ENCODE results near the gene MGAT3.
"Not testable (repeated sequence)": the region's sequence is repeated elsewhere in the genome, so short reads cannot be mapped to it uniquely, and the experiment has no call there.

MGAT3 gene

DNA sequence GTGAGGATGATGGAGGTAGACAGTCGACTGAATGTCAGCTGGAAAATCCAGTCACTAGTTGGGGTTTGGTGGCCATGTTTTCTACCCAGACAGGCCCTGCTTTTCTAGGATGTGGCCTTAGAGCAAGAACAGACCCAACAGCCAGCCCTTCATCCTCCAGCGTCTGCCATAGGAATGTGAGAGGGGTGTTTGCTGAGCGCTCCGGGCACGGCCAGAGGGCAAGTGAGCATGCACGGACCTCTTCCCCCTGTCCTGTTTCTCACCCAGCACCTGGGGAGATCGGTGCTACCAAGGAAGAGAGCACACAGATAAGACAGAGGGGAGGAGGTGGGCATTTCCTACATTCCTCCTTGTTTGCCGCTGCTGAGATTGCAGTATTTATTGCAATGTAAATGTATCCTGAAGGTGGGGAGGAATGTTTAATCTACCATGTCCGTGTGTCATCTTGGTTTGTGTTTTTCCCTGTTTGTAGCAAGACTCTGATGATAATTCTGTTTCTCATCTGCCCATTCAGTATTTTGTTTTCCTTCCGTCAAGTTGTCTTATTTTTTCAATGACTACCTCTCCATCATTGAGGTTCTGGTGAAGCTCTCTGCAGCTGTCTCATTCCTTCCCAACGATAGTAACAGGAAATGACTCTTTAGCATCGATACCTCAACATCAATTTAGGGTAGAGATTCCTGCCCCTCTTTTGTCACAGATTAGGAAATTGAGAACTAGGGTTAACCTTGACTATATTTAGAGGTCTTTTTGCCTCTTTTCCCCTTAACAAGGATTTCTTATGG is 58.6 kb downstream of the MGAT3 start:
- DNase-seq (ENCODE audit: low read depth) = no peak

DNA sequence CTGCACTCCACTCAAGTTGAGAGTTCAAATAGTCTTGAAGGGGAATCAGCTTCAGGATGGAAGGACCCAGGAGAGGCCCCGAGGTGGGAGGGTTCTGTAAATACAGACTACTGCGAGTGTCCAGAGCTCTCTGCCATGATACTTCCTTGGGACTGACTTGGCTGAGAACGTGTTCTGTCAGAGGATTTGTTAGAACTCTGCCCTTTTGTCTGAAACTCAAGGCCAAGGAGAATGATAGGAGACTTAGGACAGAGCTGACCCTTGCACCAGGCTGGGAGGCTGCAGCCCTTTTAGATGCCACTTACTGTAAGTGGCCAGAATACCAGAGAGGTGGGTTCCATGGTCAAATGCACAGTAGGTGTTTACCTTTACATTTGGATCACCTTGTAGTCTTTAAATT is 60.7 kb downstream of the MGAT3 start:
- DNase-seq (ENCODE audit: low read depth) = no peak

DNA sequence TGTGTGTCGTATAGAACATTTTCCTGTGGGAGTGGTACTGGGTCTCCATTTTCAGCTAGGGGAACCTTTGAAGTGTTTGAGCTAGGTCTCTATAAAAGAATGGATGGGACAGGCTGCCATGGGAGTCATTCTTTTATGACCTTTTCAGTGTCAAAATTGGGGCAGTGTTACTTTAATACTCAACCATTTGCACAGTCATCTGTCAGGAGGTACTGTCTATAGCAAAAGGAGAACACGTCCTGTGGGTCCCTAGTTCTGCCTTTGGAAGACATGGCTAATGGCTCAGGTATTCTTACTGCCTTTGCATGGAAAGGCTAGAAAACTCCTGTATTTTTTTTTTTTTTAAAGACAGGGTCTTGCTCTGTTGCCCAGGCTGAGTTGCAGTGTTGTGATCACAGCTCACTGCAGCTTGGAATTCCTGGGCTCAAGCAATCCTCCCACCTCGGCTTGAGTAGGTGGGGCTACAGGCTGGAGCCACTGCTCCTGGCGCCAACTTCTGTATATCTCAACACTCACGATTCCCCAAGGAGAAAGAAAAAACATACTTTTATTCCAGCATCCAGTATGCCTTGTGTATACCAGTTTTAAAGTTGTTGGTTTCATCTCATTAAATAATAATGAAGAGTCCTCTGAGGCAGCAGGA is 61.5 kb downstream of the MGAT3 start:
- DNase-seq (ENCODE audit: low read depth) = no peak

DNA sequence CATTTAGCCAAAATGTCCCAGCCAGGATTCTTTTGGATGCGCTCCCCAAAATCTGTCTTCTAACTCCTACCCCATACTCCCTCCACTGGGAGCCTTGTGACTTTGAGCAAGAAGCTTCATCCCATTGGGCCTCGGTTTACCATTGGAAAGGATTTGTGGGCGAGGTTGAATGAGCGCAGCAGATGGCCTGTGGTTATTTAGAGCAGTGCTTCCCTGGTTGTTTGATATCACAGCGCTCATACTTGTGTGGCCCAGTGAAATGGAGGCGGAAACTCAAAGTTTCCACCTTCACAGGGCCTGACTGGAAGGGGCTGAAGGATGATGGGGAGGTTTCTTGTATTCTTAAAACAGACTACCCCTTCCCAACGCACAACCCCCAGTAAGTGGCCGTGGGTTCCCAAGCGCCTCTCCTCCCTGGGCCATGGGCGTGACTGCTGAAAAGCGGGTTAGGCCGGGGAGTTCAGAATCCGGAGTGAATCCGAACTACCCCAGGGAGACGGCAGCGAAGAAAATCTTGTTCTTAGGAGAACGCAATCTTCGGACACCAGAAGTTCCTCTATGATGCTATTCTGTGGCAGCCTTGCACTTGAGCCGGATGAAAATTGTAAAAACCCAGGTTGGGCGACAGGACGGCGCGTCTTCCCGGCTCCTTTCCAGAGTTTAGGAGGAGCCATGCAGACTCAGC is 62.3 kb downstream of the MGAT3 start:
- no peak for DNase-seq (ENCODE audit: low read depth)

DNA sequence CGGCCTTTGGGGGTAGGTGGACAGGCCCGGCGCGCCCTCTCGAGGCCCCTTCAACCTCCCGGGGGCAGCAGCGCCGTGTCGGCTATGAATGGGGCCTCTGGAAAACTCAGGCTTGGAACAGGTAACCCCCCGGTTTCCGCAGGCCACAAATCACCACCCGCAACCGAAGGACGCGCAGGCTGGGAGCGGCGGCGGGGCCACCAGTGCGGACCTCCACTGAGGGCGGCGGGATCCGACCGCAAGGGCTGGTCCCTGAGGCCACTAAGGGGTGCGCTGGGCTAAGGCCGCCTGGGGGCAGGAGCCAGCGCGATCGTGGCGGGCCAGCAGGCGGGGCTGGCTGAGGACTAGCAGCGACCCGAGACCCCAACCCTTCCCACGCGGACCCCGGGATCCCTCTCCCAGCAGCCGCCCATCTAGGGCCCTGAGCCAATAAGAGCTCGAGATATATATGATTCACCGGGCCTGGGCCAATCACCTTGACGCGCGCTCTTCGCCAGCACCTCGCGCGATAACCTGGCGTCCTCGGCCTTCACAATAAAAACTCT is 62.9 kb downstream of the MGAT3 start:
- peak; percentile 95 for DNase-seq (ENCODE audit: low read depth)

DNA sequence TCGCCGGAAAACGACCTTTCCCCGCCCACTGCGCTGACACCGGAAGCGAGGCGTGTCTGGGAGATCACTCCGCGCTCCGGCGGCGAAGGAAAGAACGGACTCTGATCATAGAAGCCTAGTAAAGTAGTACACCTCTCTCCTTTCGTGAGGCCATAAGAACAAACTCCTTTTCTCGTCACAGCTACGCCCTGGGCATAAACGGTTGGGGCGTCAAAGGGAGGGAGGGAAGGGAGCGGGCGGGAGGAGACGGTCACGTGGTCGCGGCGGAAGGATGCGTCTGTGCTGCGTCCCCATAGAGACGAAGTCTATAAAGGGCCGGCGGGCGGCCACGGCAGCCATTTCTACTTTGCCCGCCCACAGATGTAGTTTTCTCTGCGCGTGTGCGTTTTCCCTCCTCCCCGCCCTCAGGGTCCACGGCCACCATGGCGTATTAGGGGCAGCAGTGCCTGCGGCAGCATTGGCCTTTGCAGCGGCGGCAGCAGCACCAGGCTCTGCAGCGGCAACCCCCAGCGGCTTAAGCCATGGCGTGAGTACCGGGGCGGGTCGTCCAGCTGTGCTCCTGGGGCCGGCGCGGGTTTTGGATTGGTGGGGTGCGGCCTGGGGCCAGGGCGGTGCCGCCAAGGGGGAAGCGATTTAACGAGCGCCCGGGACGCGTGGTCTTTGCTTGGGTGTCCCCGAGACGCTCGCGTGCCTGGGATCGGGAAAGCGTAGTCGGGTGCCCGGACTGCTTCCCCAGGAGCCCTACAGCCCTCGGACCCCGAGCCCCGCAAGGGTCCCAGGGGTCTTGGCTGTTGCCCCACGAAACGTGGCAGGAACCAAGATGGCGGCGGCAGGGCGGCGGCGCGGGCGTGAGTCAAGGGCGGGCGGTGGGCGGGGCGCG is 63.7 kb downstream of the MGAT3 start, which contains the start of gene ATF4:
Gene ATF4 (plus strand): TSS at position 337 of the 880 bp plus-strand sequence. CDS start 884 bp downstream, outside the sequence.
- peak; percentile 83 for DNase-seq (ENCODE audit: low read depth)

DNA sequence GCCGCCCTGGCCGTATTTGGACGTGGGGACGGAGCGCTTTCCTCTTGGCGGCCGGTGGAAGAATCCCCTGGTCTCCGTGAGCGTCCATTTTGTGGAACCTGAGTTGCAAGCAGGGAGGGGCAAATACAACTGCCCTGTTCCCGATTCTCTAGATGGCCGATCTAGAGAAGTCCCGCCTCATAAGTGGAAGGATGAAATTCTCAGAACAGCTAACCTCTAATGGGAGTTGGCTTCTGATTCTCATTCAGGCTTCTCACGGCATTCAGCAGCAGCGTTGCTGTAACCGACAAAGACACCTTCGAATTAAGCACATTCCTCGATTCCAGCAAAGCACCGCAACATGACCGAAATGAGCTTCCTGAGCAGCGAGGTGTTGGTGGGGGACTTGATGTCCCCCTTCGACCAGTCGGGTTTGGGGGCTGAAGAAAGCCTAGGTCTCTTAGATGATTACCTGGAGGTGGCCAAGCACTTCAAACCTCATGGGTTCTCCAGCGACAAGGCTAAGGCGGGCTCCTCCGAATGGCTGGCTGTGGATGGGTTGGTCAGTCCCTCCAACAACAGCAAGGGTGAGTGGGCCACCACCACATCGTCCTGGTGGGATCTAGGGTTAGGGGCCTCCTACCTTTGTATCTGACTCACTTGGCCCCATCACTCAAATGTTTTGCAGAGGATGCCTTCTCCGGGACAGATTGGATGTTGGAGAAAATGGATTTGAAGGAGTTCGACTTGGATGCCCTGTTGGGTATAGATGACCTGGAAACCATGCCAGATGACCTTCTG is 64.5 kb downstream of the MGAT3 start:
- not testable (repeated sequence) for DNase-seq (ENCODE audit: low read depth)

DNA sequence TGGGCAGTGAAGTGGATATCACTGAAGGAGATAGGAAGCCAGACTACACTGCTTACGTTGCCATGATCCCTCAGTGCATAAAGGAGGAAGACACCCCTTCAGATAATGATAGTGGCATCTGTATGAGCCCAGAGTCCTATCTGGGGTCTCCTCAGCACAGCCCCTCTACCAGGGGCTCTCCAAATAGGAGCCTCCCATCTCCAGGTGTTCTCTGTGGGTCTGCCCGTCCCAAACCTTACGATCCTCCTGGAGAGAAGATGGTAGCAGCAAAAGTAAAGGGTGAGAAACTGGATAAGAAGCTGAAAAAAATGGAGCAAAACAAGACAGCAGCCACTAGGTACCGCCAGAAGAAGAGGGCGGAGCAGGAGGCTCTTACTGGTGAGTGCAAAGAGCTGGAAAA is 65.3 kb downstream of the MGAT3 start:
- not testable (repeated sequence) for DNase-seq (ENCODE audit: low read depth)

DNA sequence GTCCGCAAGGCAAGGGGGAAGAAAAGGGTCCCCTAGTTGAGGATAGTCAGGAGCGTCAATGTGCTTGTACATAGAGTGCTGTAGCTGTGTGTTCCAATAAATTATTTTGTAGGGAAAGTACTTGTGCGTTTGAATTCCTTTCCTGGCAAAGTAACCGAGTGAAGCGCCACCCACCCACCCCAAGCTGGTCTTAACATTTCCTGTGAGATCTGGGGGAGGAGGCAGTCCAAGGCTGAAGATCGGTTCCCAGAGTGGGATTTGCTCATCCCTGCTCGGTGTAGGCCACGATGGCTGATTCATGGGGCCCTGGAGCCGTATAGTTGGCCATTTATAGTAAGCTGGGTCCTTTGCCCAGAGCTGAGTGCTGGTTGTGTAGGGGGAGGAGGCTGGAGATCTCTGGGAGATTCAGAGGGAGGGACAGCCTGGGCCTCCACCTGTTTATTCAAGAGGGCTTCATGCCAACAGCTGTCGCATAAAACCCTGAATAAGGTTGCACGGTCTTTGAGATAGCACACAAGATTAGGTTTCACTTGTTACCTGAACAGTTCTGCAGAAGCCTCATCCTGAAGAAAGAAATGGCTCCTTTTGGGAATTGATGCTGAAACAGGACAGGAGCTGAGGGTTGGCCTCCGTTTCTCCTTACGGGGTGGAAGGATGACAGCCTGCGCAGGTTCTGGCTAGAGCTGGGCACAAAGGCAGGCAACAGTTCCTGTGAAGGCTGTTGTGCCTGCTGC is 65.9 kb downstream of the MGAT3 start:
- DNase-seq (ENCODE audit: low read depth) = no peak

DNA sequence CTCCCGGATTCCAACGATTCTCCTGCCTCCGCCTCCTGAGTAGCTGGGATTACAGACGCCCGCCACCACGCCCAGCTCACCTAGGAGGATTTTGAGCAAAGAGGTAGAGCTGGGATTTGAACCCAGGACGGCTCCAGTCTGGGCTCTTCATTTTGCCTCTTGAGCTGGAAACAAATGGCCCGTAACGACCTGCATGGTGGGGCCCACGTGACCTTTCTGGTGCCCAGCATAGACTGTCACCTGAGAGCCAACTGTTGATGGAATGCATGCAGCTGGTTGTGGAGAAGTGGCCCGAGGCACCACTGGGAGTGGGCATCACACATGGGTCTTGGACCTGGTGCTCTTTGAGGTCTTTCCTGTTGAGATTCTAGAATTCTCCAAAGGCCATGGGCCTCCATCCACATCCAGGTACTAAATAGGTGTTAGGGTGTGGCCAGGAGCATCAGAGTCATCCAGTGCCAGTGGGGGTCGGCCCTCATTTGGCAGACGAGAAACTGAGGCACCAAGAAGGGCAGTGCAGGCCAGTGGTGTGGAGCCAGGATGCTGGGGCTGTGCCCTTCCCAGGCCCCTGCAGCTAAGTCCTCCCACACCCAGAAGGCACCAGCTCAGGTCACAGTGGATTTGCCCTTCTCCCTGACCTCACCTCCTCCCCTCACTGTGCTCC is 67.4 kb downstream of the MGAT3 start:
- no peak for DNase-seq (ENCODE audit: low read depth)

DNA sequence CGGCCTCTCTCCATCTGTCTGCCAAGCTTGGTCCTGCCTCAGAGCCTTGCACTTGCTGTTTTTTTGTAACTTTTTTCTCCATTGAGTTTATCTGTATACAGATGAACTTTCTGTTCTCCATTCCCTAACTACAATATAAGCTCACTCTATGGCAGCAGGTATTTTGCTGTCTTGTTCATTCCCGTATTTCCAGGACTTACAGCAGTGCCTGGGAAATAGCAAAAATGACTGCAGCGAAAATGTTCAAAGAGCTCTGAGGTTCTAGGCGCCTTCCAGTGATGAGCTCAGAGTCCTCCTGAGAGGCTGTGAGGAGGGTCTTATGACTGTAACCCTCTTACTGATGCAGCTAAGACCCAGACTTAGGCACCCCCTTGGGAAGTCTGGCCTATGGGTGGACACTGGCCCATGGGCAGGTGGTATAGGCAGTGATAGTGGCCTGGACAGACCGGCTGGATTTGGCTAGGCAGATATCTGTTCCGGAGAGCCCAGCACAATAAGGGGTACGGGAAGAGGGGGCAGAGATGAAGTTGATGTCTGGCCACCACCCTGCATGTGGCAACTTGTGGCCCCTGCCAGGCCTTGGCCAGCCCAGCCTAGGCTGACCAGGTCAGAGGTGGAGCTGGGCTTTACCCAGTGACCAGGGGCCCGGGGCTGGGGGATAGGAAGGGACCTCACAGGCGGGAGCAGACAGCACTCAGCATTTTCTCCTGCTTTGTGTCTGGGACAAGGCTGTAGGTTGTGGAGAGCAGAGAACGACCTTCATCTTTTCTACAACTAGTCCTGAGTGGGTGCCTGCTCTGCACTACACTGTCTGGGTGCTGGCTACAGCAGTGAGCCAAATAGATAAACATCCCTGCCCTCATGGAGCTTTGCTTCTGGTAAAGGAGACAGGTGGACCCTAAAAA is 68.2 kb downstream of the MGAT3 start:
- DNase-seq (ENCODE audit: low read depth) = no peak

DNA sequence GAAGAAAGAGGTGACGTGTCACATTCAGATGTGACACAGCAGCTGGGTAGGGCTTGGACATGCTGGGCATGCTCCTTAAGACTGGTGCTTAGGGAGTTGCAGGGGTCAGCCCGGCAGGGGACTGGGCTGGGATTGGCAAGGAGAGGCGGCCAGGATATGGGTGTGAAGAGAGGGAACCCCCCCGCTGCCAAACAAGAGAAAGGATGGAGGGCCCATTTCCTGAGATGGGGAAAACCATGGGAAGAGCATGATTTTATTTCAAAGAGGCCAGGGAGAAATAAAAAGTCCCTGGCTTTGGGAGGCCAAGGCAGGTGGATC is 68.8 kb downstream of the MGAT3 start:
- DNase-seq (ENCODE audit: low read depth) = no peak

DNA sequence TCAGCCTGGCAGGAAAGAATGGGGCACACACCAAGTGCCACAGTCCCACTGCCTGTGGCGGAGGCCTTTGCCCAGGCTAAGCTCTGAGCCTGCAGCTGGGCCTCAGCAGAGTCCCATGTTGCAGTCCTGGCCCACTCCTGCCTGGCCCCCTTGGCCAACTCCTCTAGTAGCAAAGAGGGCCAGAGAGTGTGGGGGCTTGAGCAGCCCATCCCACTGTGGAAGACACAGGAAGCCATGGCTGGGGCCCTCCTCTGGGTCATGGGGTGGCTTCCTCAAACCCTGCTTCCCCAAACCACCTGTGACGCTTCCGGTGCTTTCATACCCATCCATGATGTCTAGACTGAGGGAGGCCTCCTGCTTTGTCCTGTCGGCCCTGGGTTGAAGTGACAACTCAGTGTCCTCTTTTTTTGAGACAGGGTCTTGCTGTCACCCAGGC is 69.9 kb downstream of the MGAT3 start:
- no peak for DNase-seq (ENCODE audit: low read depth)

DNA sequence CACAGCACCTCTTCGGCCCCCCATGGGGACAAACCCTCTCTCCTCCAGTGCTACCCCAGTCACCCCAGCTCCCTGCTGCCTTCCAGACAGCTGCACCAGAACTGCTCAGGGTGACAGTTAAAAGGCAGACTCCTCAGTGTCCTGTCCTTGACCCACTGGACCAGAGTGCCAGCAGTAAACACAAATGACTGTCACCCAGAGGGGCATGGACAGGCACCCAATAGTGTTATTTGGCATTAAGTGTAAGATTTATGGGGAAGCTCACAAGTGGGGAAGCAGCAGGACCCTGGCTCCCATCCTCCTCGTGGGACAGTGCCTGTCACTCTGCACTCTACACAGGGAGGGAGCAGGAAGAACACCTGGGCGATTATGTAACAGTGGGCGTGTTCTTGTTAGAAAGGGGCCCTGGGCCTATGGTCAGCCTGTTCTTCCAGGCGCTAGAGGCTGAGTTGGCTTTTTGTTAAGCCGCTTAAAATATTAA is 70.7 kb downstream of the MGAT3 start:
- no peak for DNase-seq (ENCODE audit: low read depth)

DNA sequence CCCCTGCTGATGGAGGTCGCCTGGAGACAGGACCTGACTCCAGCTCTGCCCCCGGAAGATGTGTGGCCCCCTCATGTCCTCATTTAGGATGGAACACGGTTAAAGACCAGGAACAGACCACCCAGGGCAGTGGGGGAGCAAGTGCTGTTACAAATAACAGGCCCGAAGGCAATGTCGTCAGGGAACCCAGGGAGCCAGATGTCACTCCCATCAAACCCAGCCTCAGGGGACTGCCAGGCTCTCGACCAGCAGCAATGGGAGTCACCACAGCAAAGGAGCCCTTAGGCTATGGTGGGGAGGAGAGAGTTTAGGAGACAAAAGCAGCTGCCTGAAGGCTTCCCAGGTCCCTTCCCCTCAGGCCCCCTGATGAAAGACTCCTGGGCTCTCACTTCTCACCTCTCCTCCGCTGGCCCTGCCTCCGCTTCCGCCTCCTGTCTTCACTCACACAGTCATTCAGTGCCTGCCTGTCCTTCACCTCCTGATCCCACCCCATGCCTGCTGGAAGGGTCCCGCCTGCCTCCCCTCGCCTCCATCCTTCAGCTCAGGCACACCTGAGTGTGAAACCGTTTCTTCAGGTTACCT is 71.4 kb downstream of the MGAT3 start:
- no peak for DNase-seq (ENCODE audit: low read depth)

DNA sequence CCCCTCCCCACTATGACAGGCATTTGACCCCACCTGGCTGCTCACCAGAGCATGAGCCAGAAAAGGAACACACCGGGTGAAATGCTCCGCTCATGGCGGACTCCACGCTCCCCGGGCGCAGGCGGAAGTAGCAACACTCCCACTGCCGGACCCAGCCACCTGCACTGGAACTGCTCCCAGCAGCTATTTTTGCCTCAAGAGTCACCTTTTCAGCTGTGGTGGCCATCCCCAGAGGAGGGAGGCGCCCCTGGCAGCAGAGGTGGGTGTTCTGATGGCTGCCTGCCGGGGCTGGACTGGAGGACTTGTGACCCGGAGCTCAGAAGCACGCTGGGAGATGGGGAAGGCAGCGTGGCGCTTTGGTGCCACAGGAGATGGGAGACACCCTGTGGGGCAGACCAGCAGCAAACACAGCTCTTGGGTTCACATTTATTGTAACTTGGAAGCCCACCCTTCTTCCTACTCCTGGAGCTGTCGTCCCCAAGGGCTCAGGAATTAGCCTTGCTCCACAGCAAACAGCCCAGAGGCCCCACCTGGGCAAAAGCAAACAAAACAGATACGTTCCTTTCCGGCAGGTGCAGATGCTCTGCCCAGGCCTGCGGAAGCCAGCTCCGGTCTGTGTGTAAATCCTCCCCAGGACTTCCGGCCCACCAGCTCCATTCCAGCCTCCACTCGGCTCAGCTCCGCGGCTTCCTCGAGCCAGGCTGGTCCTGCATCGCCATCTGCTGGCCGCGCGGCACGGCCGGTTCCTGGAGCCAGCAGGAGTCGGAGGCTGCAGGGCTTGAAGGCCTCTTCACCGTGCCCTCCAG is 72.1 kb downstream of the MGAT3 start:
- peak; percentile 91 for DNase-seq (ENCODE audit: low read depth)

DNA sequence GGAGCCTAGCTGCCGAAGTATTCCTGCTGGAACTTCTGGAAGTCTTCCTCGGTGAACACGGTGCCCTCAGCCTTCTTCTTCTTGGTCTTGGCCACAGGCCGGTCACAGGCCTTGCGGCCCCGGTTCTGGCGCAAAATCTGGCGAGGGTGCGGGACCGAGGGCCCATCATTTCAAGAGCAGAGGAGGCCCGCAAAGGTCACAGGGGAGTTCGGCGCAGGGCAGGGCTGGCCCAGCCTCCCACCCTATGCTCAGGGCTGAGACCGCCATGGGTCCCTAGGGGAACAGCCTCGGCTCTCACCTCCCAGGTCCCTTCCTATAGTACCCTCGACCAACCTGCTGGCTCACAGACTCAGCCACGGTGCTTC is 72.7 kb downstream of the MGAT3 start:
- no peak for DNase-seq (ENCODE audit: low read depth)
